Measurements from ENCODE around the gene SIT1. TPM values are rescaled to one million over a fixed set of nuclear protein-coding genes. Genes with fewer than 3 reads are reported as not detected.

SIT1 gene
- total and polyA plus RNA-seq, 2 experiments from 2014 or later: 13.2 to 14.7 TPM

DNA sequence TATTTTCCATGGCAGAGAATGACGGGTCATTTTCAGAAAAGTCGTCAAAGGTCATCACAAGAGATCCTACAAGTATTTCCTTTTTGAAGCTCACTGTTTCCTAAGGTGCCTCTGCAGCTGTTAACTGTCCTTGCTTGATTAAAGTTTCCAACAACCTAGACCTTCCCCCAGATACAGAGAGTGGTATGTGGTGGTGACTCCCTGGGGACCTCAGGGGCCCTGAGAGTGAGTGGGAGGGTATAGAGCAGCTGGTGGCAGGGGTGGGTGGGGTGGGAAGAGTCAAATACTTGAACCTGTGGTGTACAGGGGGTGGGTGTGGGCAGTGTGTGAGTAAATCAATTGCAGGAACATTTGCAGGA lies 31.0 kb downstream of the SIT1 start:
- Mint-ChIP-seq H3K4me1 (peaks cover 14% of the 10 kb centered on the region), H3K9me3 (no peaks in the 10 kb centered on the region), H3K27ac (no peak overlapping the region), H3K27me3 (ENCODE audit: insufficient read depth, low read depth, poor library complexity) (peaks cover 37% of the 10 kb centered on the region), H3K36me3 (ENCODE audit: low read depth) (no peaks in the 10 kb centered on the region), H3K4me3 (no peak overlapping the region)
- Histone ChIP-seq H3K4me2 (no peak overlapping the region), H3F3A (replicated peaks; ENCODE audit: low read depth) (peaks cover 17% of the 10 kb centered on the region), H3K27me3 (ENCODE audit: insufficient read depth) (peaks cover 33% of the 10 kb centered on the region), H3K79me2 (replicated peaks; ENCODE audit: insufficient read depth) (no peaks in the 10 kb centered on the region), H4K20me1 (replicated peaks; ENCODE audit: insufficient read depth) (no peaks in the 10 kb centered on the region), H3K27ac (ENCODE audit: low read depth) (no peak overlapping the region), H3K9me2 (ENCODE audit: insufficient read depth) (no peaks in the 10 kb centered on the region), H3K36me3 (ENCODE audit: insufficient read depth) (no peaks in the 10 kb centered on the region), H3K4me1 (ENCODE audit: insufficient read depth) (peaks cover 14% of the 10 kb centered on the region), H3K4me3 (no peak overlapping the region), H2AFZ (no peak overlapping the region)
- no peak for ATAC-seq
- no peak for DNase-seq (ENCODE audit: low spot score)
- TF ChIP-seq, protein P1, sequence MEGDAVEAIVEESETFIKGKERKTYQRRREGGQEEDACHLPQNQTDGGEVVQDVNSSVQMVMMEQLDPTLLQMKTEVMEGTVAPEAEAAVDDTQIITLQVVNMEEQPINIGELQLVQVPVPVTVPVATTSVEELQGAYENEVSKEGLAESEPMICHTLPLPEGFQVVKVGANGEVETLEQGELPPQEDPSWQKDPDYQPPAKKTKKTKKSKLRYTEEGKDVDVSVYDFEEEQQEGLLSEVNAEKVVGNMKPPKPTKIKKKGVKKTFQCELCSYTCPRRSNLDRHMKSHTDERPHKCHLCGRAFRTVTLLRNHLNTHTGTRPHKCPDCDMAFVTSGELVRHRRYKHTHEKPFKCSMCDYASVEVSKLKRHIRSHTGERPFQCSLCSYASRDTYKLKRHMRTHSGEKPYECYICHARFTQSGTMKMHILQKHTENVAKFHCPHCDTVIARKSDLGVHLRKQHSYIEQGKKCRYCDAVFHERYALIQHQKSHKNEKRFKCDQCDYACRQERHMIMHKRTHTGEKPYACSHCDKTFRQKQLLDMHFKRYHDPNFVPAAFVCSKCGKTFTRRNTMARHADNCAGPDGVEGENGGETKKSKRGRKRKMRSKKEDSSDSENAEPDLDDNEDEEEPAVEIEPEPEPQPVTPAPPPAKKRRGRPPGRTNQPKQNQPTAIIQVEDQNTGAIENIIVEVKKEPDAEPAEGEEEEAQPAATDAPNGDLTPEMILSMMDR (conservative IDR thresholded peaks at IDR 0.05; ENCODE audit: low read depth in 2 of 2): no peak
- no peak for TF ChIP-seq EZH2 (IDR thresholded peaks at IDR 0.05; ENCODE audit: low read depth, unreplicated experiment)
- TF ChIP-seq EZH2phosphoT487 (IDR thresholded peaks at IDR 0.05; ENCODE audit: unreplicated experiment): no peak
- no peak for TF ChIP-seq JUNB (IDR thresholded peaks at IDR 0.05; ENCODE audit: unreplicated experiment)
- no peak for TF ChIP-seq ZNF114 (CRISPR knock-in tag; IDR thresholded peaks at IDR 0.05)
- no peak for TF ChIP-seq NANOG (IDR thresholded peaks at IDR 0.05; ENCODE audit: borderline replicate concordance)
- TF ChIP-seq STAT1 (IDR thresholded peaks at IDR 0.05; ENCODE audit: unreplicated experiment): no peak
- no peak for TF ChIP-seq ZNF331 (CRISPR knock-in tag; IDR thresholded peaks at IDR 0.05; ENCODE audit: low read depth)
- no peak for TF ChIP-seq CREB1 (CRISPR knock-in tag; IDR thresholded peaks at IDR 0.05; ENCODE audit: low read depth)
- TF ChIP-seq, protein P2, sequence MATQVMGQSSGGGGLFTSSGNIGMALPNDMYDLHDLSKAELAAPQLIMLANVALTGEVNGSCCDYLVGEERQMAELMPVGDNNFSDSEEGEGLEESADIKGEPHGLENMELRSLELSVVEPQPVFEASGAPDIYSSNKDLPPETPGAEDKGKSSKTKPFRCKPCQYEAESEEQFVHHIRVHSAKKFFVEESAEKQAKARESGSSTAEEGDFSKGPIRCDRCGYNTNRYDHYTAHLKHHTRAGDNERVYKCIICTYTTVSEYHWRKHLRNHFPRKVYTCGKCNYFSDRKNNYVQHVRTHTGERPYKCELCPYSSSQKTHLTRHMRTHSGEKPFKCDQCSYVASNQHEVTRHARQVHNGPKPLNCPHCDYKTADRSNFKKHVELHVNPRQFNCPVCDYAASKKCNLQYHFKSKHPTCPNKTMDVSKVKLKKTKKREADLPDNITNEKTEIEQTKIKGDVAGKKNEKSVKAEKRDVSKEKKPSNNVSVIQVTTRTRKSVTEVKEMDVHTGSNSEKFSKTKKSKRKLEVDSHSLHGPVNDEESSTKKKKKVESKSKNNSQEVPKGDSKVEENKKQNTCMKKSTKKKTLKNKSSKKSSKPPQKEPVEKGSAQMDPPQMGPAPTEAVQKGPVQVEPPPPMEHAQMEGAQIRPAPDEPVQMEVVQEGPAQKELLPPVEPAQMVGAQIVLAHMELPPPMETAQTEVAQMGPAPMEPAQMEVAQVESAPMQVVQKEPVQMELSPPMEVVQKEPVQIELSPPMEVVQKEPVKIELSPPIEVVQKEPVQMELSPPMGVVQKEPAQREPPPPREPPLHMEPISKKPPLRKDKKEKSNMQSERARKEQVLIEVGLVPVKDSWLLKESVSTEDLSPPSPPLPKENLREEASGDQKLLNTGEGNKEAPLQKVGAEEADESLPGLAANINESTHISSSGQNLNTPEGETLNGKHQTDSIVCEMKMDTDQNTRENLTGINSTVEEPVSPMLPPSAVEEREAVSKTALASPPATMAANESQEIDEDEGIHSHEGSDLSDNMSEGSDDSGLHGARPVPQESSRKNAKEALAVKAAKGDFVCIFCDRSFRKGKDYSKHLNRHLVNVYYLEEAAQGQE (IDR thresholded peaks at IDR 0.05; ENCODE audit: unreplicated experiment): no peak
- TF ChIP-seq, protein P3, sequence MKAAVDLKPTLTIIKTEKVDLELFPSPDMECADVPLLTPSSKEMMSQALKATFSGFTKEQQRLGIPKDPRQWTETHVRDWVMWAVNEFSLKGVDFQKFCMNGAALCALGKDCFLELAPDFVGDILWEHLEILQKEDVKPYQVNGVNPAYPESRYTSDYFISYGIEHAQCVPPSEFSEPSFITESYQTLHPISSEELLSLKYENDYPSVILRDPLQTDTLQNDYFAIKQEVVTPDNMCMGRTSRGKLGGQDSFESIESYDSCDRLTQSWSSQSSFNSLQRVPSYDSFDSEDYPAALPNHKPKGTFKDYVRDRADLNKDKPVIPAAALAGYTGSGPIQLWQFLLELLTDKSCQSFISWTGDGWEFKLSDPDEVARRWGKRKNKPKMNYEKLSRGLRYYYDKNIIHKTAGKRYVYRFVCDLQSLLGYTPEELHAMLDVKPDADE (IDR thresholded peaks at IDR 0.05): no peak
- TF ChIP-seq, protein P4, sequence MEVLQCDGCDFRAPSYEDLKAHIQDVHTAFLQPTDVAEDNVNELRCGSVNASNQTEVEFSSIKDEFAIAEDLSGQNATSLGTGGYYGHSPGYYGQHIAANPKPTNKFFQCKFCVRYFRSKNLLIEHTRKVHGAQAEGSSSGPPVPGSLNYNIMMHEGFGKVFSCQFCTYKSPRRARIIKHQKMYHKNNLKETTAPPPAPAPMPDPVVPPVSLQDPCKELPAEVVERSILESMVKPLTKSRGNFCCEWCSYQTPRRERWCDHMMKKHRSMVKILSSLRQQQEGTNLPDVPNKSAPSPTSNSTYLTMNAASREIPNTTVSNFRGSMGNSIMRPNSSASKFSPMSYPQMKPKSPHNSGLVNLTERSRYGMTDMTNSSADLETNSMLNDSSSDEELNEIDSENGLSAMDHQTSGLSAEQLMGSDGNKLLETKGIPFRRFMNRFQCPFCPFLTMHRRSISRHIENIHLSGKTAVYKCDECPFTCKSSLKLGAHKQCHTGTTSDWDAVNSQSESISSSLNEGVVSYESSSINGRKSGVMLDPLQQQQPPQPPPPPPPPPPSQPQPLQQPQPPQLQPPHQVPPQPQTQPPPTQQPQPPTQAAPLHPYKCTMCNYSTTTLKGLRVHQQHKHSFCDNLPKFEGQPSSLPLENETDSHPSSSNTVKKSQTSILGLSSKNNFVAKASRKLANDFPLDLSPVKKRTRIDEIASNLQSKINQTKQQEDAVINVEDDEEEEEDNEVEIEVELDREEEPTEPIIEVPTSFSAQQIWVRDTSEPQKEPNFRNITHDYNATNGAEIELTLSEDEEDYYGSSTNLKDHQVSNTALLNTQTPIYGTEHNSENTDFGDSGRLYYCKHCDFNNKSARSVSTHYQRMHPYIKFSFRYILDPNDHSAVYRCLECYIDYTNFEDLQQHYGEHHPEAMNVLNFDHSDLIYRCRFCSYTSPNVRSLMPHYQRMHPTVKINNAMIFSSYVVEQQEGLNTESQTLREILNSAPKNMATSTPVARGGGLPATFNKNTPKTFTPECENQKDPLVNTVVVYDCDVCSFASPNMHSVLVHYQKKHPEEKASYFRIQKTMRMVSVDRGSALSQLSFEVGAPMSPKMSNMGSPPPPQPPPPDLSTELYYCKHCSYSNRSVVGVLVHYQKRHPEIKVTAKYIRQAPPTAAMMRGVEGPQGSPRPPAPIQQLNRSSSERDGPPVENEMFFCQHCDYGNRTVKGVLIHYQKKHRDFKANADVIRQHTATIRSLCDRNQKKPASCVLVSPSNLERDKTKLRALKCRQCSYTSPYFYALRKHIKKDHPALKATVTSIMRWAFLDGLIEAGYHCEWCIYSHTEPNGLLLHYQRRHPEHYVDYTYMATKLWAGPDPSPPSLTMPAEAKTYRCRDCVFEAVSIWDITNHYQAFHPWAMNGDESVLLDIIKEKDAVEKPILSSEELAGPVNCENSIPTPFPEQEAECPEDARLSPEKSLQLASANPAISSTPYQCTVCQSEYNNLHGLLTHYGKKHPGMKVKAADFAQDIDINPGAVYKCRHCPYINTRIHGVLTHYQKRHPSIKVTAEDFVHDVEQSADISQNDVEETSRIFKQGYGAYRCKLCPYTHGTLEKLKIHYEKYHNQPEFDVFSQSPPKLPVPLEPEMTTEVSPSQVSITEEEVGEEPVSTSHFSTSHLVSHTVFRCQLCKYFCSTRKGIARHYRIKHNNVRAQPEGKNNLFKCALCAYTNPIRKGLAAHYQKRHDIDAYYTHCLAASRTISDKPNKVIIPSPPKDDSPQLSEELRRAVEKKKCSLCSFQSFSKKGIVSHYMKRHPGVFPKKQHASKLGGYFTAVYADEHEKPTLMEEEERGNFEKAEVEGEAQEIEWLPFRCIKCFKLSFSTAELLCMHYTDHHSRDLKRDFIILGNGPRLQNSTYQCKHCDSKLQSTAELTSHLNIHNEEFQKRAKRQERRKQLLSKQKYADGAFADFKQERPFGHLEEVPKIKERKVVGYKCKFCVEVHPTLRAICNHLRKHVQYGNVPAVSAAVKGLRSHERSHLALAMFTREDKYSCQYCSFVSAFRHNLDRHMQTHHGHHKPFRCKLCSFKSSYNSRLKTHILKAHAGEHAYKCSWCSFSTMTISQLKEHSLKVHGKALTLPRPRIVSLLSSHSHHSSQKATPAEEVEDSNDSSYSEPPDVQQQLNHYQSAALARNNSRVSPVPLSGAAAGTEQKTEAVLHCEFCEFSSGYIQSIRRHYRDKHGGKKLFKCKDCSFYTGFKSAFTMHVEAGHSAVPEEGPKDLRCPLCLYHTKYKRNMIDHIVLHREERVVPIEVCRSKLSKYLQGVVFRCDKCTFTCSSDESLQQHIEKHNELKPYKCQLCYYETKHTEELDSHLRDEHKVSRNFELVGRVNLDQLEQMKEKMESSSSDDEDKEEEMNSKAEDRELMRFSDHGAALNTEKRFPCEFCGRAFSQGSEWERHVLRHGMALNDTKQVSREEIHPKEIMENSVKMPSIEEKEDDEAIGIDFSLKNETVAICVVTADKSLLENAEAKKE (CRISPR knock-in tag; IDR thresholded peaks at IDR 0.05): no peak
- TF ChIP-seq POLR2AphosphoS5 (IDR thresholded peaks at IDR 0.05; ENCODE audit: low read depth): no peak

Measured in GM23338 (cell line).